Left ventricle myocardium superior (tissue), 1 donor: ENCODE data around the gene ABHD14A. TPM values are rescaled to one million over a fixed set of nuclear protein-coding genes. Genes with fewer than 3 reads are reported as not detected.

Experiments
- ATAC-seq: fragments of 200-7000 bp; cut with Tn5 transposase; one replicate; pipeline ENCODE4 v1.9.1; 2020; ENCODE audit warnings: mild to moderate bottlenecking, moderate library complexity
- DNase-seq: peaks from one replicate; pipeline ENCODE4 v3.0.0-alpha.2; 2020
- intact Hi-C: fragments of 100-400 bp; cut with micrococcal nuclease; formaldehyde crosslinking; loops from one replicate; pipeline ENCODE4 v1.11.0; 2022
- total RNA-seq: library from RNA; stranded (reverse); fragmentation: NEBNext Ultra II Directional; extraction: Animal tissue kit (Norgen Biotek cat#: 25700); gene quantifications from one replicate; pipeline ENCODE4 v1.2.1, GENCODE V29; 2021
- donor health status: DM: no; HTN: yes; CAD: no; lungs with severe emphysema.

Gene ABHD14A
- total RNA-seq, 1 donor from 2014 or later = 27.0 TPM

- no peak for DNase-seq
- intact Hi-C loops = no loop called here
These were observed 36.0 kb upstream of the ABHD14A start for GRCh38 chr3:51938780-51939425.

GRCh38 chr3:51940648-51941462, 34.0 kb upstream of the ABHD14A start:
- DNase-seq = no peak
- no peak for ATAC-seq
- intact Hi-C loops = no loop called here

More at GRCh38 chr3:51938780-51939425, 36.0 kb upstream of the ABHD14A start:
- ATAC-seq = no peak

- ATAC-seq (no peak), DNase-seq (no peak)
- intact Hi-C loops = no loop called here
These were observed 33.4 kb upstream of the ABHD14A start for GRCh38 chr3:51941463-51941797.

GRCh38 chr3:51941798-51942602, 32.9 kb upstream of the ABHD14A start, which contains the start of the genes PARP3 and RRP9:
PARP3 (plus strand) TSS chr3:51942363; CDS start chr3:51943356, 993 bp downstream.
RRP9 (minus strand) TSS chr3:51941904; CDS start chr3:51941867, 37 bp downstream.
- intact Hi-C loops = no loop called here
- peak; percentile 100 for DNase-seq
- peak; percentile 95 for ATAC-seq

DNA sequence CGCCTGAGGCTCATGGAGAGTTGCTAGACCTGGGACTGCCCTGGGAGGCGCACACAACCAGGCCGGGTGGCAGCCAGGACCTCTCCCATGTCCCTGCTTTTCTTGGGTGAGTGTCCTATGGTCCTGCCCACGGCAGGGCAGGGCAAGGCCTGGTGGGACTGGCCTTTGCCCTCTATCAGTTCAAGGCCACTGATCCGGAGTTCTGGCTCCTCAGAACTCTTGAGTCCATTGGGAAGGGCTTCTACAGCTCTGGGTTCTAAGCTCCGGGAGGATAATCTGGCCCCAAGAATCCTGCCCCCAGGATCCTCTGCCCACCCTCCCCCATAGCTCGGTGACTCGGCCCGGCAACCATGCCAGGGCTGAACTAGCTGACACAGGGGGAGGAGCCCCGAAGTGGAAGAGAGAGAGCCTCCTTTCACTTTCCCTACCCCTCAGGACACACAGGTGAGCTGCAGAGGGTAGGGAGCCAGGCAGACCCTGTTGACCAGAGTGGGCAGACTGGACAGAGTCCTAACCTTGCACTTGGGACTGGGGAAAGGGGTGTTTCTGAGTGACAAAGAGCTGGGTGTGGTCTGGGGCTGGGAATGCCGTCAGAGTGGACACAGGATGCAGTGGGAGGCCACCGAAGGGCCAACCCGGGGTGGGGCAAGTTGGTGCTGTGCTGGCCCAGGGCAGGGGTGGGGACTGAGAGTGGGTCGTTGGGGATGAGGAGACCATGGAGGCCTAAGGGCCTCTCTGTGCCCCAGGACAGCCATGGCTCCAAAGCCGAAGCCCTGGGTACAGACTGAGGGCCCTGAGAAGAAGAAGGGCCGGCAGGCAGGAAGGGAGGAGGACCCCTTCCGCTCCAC, 32.0 kb upstream of the ABHD14A start:
- intact Hi-C loops = no loop called here
- DNase-seq = peak; percentile 68
- peak; percentile 37 for ATAC-seq

DNA sequence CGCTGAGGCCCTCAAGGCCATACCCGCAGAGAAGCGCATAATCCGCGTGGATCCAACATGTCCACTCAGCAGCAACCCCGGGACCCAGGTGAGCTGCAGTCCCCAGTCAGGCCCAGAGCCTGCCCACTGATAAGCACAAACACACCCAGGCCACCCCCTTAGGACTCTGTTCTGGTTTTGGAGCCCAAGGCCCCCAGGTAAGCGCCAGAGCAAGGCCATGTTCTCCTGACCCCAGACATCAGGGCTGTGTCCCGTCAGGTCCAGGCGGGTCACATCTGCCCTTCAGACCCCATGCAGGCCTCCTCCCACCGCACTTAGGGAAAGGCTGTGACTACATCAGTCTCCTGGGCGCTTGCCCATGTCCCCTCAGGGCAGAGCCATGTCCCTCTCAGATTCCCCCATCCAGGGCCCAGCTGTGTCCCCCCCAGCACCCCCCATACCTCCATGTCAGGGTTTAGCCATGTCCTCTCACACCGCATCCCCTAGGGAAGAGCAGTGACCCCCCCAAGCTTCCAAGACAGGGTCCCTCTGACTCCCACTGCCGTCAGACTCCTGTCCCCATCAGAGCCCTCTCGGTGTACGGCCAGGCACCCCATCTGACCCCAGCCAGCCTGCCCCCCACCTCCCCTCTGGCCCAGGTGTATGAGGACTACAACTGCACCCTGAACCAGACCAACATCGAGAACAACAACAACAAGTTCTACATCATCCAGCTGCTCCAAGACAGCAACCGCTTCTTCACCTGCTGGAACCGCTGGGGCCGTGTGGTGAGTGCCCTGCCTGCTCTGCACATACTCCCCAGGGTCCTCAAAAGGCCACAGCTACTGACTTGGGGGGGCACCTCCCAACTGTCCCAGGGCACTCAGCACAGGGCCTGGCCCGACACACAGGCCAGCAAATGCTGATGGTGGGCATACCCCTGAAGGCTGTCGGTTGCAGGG, 31.1 kb upstream of the ABHD14A start:
- intact Hi-C loops = no loop called here
- no peak for DNase-seq
- ATAC-seq = no peak

- DNase-seq = no peak
- no peak for ATAC-seq
- intact Hi-C loops = no loop called here
These were observed 30.3 kb upstream of the ABHD14A start for GRCh38 chr3:51944451-51945021.

GRCh38 chr3:51945031-51945840, 29.6 kb upstream of the ABHD14A start:
- intact Hi-C loops = no loop called here
- DNase-seq = no peak
- ATAC-seq = no peak

DNA sequence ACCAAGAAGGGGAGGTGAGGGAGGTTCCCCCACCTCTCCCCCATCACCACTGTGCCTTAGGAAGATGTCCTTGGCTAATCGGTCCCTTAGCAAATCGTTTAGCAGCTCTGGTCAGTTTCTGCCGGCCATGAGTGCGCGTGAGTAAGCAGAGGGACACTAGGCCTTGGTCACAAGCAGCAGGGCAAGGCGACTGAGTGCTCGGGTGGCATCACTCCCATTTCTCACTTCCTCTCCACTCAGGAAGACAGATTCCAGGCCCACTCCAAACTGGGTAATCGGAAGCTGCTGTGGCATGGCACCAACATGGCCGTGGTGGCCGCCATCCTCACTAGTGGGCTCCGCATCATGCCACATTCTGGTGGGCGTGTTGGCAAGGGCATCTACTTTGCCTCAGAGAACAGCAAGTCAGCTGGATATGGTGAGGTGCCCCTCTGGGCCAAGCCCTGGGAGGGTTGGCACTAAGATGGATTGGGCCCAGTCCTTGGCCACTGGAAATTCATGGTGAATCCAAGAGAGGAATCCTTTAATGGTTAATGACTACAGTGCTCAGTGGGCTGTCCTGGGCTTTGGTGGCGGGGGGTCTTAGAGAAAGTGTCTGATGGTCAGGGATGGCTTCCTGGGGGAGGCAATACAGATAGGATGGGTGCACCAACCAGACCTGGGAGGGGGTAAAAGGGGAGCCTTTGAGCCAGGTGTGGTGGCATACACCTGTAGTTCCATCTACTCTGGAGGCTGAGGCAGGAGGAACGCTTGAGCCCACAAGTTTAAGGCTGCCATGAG, 28.7 kb upstream of the ABHD14A start:
- DNase-seq (no peak), ATAC-seq (no peak)
- intact Hi-C loops = no loop called here

DNA sequence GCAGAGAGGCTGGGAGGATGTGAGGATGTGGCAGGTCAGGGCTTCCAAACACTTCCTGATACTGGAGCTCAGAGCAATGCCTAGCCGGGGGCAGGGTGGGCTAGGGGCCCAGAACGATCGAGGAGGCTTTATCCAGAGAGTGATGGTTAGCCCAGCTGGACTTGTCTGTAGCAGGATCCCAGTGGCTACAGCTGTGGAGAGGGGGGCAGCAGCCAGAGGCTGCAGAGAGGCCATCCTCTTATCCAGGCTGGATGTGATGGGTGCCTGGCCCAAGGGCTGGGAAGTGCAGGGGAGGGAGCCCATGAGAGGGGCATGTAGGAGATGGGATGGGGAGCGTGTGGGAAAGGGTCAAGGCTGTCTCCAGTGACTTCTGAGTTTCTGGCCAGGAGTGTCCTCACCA, 28.1 kb upstream of the ABHD14A start:
- DNase-seq (peak; percentile 7), ATAC-seq (no peak)
- intact Hi-C loops = no loop called here

- DNase-seq (peak; percentile 12), ATAC-seq (no peak)
- intact Hi-C loops = no loop called here
These were observed 27.5 kb upstream of the ABHD14A start for GRCh38 chr3:51947215-51947900.

- ATAC-seq = no peak
- DNase-seq = peak; percentile 23
- intact Hi-C loops = no loop called here
These were observed 26.8 kb upstream of the ABHD14A start for GRCh38 chr3:51948016-51948580.

- intact Hi-C loops = no loop called here
- ATAC-seq (no peak), DNase-seq (peak; percentile 10)
These were observed 25.7 kb upstream of the ABHD14A start for GRCh38 chr3:51949121-51949520.

DNA sequence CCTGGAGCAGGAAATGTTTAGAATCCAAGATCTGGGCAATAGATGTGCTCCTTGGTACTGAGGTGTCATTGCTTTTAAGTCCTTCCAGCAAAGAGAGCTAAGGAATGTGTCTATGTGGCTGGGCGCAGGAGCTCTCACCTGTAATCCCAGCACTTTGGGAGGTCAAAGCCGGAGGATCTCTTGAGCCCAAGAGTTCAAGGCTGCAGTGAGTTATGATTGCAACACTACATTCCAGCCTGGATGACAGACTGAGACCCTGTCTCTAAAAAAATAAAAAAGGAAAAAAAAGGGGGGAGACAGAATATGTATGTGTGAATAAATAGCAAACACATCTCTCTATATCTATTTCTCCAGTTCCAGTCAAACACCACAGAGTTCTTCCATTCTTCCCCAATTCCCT, 24.0 kb upstream of the ABHD14A start:
- intact Hi-C loops = no loop called here
- DNase-seq = no peak
- no peak for ATAC-seq

GRCh38 chr3:51953445-51953844, 21.4 kb upstream of the ABHD14A start:
- no peak for ATAC-seq

More at GRCh38 chr3:51953445-51953844, 21.4 kb upstream of the ABHD14A start:
- peak; percentile 2 for DNase-seq
- intact Hi-C loops = no loop called here
